C1 segment of cervical spinal cord (tissue), 14 donors: ENCODE results near the gene CSNK1G3.
A peak's percentile ranks its signal among the peaks of the same experiment; 100 is the strongest.

Experiments
- DNase-seq, 14 donors: peaks; one replicate each; lab custom pipeline; 2025; lab: John Stamatoyannopoulos, UW

Gene CSNK1G3

DNA sequence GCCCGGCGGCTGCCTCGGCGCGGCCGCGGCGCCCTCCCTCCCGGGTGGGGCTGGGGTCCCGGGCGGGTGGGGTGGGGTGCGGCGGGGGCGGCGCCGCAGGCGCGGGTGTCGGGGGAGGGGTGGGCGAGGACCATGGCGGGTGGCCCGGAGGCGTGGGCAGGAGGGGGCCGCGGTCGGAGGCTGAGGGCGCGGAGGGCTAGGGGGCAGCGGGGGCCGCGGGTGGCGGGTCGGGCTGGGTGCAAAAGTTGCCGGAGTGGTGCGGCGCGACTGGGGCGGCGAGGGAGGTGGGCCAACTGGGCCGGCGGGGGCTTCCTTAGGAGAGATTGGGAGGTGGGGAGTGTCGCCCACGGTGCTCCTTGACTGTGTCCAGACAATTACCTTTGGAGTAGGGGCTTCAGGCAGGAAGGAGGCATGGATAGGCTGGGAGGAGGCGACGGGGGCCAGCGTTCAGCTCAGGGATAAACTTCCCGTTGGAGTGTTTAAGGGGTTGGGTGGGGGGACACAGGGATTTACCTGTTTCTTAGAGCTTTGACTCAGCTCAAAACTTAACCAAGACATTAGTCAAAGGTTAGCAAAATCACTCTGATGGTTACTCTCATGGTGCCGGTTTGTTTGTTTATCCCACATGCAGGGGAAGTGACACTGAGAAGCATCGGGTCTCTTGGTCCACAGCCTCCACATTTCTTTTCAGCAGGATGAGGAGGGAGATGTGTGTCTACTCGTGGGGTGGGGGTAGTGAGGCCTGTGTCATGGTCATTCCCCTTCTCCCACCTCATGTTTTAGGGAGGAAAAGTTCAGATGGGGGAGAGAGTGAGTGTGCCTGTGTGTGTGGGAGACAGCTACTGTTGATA, 859 bp downstream of the CSNK1G3 start:
- peak in 9 of 14 donors; percentile 26 to 55 (median 40) for DNase-seq

DNA sequence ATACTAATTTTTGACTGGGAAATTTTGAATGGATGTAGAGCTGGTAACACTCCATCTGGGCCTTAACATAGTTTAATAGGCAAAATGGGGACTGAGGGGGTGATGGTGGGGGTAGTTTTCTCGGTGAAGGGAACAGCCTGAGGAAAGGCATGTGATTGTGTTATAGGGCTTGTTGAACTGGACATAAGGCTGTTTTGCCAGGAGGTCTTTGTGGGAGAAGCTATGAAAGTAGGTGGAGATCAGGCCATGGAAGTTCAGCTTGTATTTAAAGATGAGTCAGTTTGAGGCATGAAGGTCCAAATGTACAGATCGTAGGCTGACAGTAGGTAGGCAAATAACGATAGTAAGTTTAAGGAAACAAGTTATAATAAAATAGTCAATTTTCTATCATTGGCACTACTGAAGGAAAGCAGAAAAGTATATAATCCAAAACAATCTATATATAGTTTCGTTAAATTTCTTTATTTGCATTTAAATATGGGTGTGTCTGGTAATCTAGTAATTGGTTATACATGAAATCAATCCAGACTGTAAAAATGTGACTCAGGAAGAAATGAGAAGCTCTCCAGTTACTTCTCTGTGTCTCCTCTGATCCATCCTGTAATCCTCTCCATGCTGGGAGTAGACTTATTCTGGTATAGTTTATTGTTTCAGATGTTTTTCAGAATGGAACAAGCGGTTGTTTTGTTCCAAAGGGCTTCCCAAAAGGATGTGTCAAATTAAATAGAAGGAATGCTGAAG, 2.8 kb downstream of the CSNK1G3 start:
- no peak for DNase-seq

DNA sequence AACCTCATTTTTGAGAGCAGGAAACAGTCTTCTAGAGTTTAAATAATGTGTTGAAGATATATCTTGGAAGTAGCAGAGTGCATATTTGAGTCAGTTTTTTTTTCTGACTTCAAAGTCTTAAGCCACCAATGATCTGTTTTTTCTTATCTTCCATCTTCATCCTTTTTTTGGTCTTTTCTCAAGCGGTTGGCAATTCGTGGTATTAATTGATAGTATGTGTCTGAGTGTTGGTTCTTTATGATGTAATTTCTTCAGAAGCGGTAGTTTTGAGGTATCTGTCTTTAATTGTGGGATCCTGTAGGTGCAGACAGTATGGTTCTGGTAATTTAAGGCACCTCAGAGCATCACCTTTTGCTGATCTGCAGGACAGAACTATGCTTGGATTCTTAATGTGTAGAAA, 3.9 kb downstream of the CSNK1G3 start:
- no peak for DNase-seq

GRCh38 chr5:123517476-123517875, 5.5 kb downstream of the CSNK1G3 start:
- DNase-seq, result no peak

- DNase-seq, result no peak
Observed at GRCh38 chr5:123518111-123518510, 6.1 kb downstream of the CSNK1G3 start.

- DNase-seq, result no peak
Observed at GRCh38 chr5:123520677-123521247, 8.8 kb downstream of the CSNK1G3 start.

GRCh38 chr5:123524146-123524545, 12.2 kb downstream of the CSNK1G3 start:
- DNase-seq, result no peak

DNA sequence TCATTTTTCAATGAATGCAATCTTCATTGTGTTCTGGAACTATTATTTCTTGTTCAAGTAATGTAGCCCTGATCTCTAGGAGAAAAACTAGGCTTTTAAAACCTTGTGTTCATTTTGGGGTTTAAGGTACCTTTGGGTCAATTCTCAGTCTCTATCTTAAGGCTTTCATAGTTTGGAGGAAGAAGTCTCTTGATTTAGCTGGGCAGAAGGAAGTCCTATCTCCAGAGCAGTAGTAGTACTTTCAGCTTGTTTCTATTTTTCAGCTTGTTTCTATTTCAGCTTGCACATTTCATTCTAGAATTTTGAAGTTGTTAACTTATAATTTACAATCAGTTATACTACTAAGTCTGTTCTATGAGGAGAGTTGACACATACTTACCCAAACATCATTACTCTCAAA, 15.2 kb downstream of the CSNK1G3 start:
- no peak for DNase-seq

GRCh38 chr5:123528065-123528464, 16.1 kb downstream of the CSNK1G3 start:
- no peak for DNase-seq

DNA sequence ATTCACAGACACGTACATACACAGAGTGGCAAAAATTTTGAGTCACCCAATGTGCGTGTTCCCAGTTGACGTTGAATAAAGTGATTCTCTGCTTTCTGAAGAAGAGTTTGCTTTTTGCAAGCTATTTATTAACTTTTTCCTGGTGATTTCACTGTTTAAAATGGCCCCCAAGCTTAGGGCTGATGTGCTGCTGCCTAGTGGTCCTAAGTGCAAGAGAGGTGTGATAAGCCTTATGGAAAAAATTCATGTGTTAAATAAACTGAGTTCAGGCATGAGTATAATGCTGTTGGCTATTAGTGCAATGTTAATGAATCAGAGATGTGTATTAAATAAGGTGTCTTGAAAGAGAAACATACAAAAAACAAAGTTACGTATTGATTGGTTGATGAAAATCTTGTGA, 16.9 kb downstream of the CSNK1G3 start:
- no peak for DNase-seq

GRCh38 chr5:123530728-123531127, 18.8 kb downstream of the CSNK1G3 start:
- DNase-seq, result peak in 1 of 14 donors; percentile 13

GRCh38 chr5:123535648-123536047, 23.7 kb downstream of the CSNK1G3 start:
- no peak for DNase-seq

GRCh38 chr5:123537256-123537655, 25.3 kb downstream of the CSNK1G3 start:
- DNase-seq, result no peak

GRCh38 chr5:123537845-123538244, 25.9 kb downstream of the CSNK1G3 start:
- DNase-seq, result no peak

DNA sequence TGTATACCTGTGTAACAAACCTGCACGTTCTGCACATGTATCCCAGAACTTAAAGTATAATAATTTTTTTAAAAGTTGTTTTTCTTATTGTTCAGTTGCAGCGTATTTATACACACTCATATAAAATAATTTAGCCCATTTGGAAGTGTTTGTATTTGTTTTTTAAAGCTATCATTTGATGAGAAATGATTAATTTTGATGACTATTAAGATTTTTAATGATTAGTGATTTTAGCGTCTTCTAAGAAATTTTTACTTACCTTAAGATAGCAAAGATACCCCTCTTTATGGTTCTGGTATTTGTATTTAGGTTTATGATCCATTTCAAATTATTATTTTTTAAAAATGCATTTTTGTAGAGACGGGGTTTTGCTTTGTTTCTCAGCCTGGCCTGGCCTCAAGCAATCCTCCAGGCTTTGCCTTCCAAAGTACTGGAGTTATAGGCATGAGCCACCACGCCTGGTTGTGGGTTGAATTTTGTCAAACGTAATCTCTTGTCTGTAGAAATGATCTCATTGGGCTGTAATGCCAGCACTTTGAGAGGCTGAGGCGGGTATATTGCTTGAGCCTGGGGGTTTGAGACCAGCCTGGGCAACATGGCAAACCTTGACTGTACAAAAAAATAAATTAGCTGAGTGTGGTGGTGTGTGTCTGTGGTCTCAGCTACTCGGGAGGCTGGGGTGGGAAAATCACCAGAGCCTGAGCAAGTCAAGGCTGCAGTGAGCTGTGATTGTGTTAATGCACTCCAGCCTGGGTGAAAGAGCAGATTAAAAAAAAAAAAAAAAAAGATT, 26.9 kb downstream of the CSNK1G3 start:
- DNase-seq, result no peak

- DNase-seq, result no peak
Observed at GRCh38 chr5:123540534-123540933, 28.6 kb downstream of the CSNK1G3 start.

- no peak for DNase-seq
Observed at GRCh38 chr5:123543438-123543837, 31.5 kb downstream of the CSNK1G3 start.

- no peak for DNase-seq
Observed at GRCh38 chr5:123545506-123545905, 33.5 kb downstream of the CSNK1G3 start.

DNA sequence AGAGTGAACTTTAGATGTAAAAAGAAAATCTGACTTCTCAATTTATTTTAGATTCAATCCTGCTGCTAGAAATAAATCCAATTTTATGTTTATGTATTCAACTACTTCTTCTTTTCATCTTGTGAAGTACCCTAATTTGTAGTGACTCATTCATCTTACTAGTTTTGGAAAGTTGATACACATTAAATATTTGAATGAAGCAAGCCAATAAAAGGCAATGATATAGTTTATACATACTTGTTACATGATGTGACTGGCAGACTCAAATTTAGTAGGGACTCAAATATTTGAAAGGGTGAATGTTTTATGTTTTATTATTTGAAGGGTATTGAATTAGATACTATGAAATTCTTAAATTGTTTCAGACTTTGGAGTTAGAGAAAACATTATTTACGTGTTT, 34.7 kb downstream of the CSNK1G3 start:
- no peak for DNase-seq

GRCh38 chr5:123549256-123549904, 37.4 kb downstream of the CSNK1G3 start:
- no peak for DNase-seq

- no peak for DNase-seq
Observed at GRCh38 chr5:123554601-123555000, 42.6 kb downstream of the CSNK1G3 start.
